ENCODE measurements around the gene GPC4.

GRCh38 chrX:133251204-133251603 is 164.1 kb downstream of the GPC4 start:
- TF ChIP-seq, protein P1, sequence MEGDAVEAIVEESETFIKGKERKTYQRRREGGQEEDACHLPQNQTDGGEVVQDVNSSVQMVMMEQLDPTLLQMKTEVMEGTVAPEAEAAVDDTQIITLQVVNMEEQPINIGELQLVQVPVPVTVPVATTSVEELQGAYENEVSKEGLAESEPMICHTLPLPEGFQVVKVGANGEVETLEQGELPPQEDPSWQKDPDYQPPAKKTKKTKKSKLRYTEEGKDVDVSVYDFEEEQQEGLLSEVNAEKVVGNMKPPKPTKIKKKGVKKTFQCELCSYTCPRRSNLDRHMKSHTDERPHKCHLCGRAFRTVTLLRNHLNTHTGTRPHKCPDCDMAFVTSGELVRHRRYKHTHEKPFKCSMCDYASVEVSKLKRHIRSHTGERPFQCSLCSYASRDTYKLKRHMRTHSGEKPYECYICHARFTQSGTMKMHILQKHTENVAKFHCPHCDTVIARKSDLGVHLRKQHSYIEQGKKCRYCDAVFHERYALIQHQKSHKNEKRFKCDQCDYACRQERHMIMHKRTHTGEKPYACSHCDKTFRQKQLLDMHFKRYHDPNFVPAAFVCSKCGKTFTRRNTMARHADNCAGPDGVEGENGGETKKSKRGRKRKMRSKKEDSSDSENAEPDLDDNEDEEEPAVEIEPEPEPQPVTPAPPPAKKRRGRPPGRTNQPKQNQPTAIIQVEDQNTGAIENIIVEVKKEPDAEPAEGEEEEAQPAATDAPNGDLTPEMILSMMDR (IDR thresholded peaks at IDR 0.05) = no peak
- no peak for TF ChIP-seq POLR2A (IDR thresholded peaks at IDR 0.05)
